Ishikawa (cell line): Measurements from ENCODE around the gene PASD1.

Experiments used
- CEBPB ChIP-seq: IDR thresholded peaks from 2 replicates; pipeline ENCODE4 v1.6.1; 2012
- CREB1 ChIP-seq: IDR thresholded peaks from 2 replicates; pipeline ENCODE4 v1.6.1; 2012; ENCODE audit warnings: low read depth
- EGR1 ChIP-seq: IDR thresholded peaks from 2 replicates; pipeline ENCODE4 v1.6.1; 2012
- EP300 ChIP-seq: IDR thresholded peaks from 2 replicates; pipeline ENCODE4 v1.6.1; 2012; ENCODE audit warnings: borderline replicate concordance
- FOXM1 ChIP-seq: IDR thresholded peaks from 2 replicates; pipeline ENCODE4 v1.6.1; 2012; ENCODE audit warnings: low read depth, borderline replicate concordance
- NFIC ChIP-seq: IDR thresholded peaks from 2 replicates; pipeline ENCODE4 v1.6.1; 2012
- RAD21 ChIP-seq: IDR thresholded peaks from 2 replicates; pipeline ENCODE4 v1.6.1; 2012; ENCODE audit warnings: low read depth
- TAF1 ChIP-seq: IDR thresholded peaks from 2 replicates; pipeline ENCODE4 v1.6.1; 2012; ENCODE audit warnings: low read depth, mild to moderate bottlenecking
- TCF12 ChIP-seq: IDR thresholded peaks from 2 replicates; pipeline ENCODE4 v1.6.1; 2012; ENCODE audit warnings: low read depth
- TEAD4 ChIP-seq: IDR thresholded peaks from 2 replicates; pipeline ENCODE4 v1.6.1; 2012
- YY1 ChIP-seq: IDR thresholded peaks from 2 replicates; pipeline ENCODE4 v1.6.1; 2012; ENCODE audit warnings: low read depth
- ZBTB7A ChIP-seq: IDR thresholded peaks from 2 replicates; pipeline ENCODE4 v1.6.1; 2012; ENCODE audit warnings: low read depth
- TF ChIP-seq, protein P1 (sequence below): IDR thresholded peaks from 2 replicates; pipeline ENCODE4 v1.6.1; 2012; ENCODE audit warnings: low read depth, mild to moderate bottlenecking
- TF ChIP-seq, protein P2 (sequence below): IDR thresholded peaks from 2 replicates; pipeline ENCODE4 v1.6.1; 2012
- TF ChIP-seq, protein P3 (sequence below): IDR thresholded peaks from 2 replicates; pipeline ENCODE4 v1.6.1; 2012

Gene PASD1

DNA sequence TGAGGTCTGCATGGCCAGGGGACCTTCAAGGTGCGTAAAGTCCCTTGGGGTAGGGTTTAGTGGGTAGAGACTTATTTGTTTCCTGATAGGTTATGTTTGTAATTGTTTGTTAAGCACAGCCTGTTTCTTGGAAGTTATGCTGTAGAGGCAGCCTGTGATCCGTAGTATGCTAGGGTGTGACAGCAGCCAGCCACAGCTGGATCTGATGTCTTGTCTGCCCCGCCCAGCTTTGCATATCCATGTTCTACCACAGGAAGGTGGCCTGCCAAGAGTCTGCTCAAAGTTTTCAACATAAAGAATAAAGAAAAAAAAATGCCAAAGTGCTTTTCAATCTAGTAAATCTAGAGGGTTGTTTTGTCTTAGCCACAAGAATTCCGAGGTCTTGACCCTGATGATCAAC lies 112.7 kb downstream of the PASD1 start:
- TF ChIP-seq, protein P1, sequence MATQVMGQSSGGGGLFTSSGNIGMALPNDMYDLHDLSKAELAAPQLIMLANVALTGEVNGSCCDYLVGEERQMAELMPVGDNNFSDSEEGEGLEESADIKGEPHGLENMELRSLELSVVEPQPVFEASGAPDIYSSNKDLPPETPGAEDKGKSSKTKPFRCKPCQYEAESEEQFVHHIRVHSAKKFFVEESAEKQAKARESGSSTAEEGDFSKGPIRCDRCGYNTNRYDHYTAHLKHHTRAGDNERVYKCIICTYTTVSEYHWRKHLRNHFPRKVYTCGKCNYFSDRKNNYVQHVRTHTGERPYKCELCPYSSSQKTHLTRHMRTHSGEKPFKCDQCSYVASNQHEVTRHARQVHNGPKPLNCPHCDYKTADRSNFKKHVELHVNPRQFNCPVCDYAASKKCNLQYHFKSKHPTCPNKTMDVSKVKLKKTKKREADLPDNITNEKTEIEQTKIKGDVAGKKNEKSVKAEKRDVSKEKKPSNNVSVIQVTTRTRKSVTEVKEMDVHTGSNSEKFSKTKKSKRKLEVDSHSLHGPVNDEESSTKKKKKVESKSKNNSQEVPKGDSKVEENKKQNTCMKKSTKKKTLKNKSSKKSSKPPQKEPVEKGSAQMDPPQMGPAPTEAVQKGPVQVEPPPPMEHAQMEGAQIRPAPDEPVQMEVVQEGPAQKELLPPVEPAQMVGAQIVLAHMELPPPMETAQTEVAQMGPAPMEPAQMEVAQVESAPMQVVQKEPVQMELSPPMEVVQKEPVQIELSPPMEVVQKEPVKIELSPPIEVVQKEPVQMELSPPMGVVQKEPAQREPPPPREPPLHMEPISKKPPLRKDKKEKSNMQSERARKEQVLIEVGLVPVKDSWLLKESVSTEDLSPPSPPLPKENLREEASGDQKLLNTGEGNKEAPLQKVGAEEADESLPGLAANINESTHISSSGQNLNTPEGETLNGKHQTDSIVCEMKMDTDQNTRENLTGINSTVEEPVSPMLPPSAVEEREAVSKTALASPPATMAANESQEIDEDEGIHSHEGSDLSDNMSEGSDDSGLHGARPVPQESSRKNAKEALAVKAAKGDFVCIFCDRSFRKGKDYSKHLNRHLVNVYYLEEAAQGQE: no peak
- TF ChIP-seq TAF1: no peak
- no peak for TF ChIP-seq EP300
- TF ChIP-seq, protein P2, sequence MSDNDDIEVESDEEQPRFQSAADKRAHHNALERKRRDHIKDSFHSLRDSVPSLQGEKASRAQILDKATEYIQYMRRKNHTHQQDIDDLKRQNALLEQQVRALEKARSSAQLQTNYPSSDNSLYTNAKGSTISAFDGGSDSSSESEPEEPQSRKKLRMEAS: no peak
- TF ChIP-seq RAD21: no peak
- no peak for TF ChIP-seq FOXM1
- TF ChIP-seq, protein P3, sequence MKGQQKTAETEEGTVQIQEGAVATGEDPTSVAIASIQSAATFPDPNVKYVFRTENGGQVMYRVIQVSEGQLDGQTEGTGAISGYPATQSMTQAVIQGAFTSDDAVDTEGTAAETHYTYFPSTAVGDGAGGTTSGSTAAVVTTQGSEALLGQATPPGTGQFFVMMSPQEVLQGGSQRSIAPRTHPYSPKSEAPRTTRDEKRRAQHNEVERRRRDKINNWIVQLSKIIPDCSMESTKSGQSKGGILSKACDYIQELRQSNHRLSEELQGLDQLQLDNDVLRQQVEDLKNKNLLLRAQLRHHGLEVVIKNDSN: no peak
- TF ChIP-seq EGR1: no peak
- TF ChIP-seq TEAD4: no peak
- no peak for TF ChIP-seq ZBTB7A
- no peak for TF ChIP-seq CEBPB
- TF ChIP-seq YY1: no peak
- TF ChIP-seq CREB1: no peak
- no peak for TF ChIP-seq TCF12
- TF ChIP-seq NFIC: no peak

DNA sequence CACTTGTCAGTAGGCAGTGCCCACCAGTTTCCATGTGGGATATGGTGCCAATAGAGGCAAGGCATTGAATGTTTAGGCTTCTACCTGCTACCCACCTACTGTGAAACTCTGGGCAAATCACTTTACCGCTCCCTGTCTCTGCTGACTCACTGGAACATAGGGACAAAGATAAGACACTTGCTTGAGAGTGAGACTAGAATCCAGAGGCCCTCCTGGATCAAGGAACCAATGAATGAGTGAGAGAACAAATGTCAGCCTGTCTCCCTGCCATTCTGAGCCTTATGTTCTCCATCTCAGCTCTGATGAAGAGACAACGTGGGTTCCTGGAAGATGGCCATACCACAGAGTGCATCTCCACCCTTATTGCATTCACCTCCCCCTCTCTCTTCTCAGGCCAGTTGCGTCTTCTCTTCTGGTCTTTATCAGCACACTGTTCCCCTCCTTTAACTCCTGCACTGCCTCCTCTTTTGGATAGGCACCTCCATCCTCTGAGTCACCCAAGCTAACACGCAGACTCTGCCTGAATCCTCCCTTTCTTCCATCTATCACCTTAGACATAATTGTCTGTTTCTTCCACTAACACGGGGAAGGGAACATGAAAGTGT lies 116.4 kb downstream of the PASD1 start:
- TF ChIP-seq CREB1: no peak

DNA sequence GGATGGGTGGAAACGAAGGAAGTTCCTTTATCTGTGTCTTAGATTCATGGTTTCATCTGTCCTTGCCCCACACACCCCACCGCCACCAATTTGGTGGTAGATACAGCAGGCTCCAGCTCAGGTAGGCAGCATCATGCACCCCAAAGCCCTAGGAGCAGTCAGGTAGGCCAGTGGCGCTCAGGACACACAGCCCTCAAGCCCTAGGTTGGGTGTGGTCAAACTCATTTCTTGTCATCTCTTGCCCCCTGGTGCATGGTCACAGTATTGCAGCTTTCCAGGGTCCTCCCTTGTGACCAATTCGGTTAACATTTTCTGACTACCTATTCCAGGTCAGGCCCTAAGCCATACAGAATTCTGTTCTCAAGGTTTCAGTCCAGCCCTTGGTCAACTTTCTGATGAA lies 117.3 kb downstream of the PASD1 start:
- TF ChIP-seq FOXM1 (no peak), ZBTB7A (no peak), RAD21 (peak; percentile 83)

DNA sequence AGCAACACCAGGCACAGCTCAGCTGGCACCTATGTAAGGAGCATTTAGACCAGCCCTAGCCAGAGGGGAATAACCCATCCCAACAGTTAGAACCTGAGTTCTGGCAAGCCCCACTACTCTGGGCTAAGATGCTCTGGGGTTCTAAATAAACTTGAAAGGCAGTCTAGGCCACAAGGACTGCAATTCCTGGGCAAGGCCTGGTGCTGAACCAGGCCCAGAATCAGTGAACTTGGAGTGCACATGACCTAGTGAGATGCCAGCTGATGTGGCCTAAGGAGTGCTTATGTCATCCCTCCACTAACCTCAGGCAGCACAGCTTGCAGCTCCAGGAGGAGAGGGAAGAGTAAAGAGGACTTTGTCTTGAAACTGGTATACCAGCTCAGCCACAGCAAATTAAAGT lies 124.2 kb downstream of the PASD1 start:
- TF ChIP-seq NFIC (no peak), TAF1 (no peak), YY1 (no peak), CEBPB (no peak), FOXM1 (no peak), CREB1 (no peak), TCF12 (no peak), EGR1 (no peak), TEAD4 (no peak), RAD21 (no peak), EP300 (no peak), ZBTB7A (no peak)
- TF ChIP-seq, protein P1: no peak
- TF ChIP-seq, protein P2: no peak
- TF ChIP-seq, protein P3: no peak

DNA sequence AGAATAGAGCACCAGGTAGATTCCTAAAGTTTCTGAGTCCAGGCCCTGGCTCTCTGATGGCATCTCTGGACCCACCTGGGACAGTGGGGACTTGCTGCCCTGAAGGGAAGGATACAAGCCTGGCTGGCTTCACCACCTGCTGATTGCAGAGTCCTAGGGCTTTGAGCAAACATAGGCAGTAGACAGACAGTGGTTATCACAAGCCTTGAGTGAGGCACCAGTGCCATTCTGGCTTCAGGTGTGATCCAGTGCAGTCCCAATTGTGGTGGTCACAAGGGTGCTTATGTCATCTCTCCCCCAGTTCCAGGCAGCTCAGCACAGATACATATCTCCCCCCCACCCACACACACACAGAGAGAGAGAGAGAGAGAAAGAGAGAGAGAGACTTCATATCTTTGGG lies 125.2 kb downstream of the PASD1 start:
- no peak for TF ChIP-seq RAD21
- TF ChIP-seq, protein P1: no peak
- TF ChIP-seq NFIC: no peak
- no peak for TF ChIP-seq FOXM1
- TF ChIP-seq ZBTB7A: no peak
- no peak for TF ChIP-seq TCF12
- TF ChIP-seq, protein P2: no peak
- no peak for TF ChIP-seq CREB1
- TF ChIP-seq, protein P3: no peak
- no peak for TF ChIP-seq CEBPB
- no peak for TF ChIP-seq EP300
- no peak for TF ChIP-seq EGR1
